IMR-90 (cell line): ENCODE measurements around the gene ABCG8. TPM values are rescaled to one million over a fixed set of nuclear protein-coding genes. Genes with fewer than 3 reads are reported as not detected.

Experiments used
- ATAC-seq: fragments of 200-7000 bp; cut with Tn5 transposase; 2 replicates; pipeline ENCODE4 v1.9.1; 2020; ENCODE audit warnings: low read depth, mild to moderate bottlenecking, moderate library complexity
- BruUV-seq: library from RNA; stranded (reverse); fragments of 400-500 nt; replicated peaks from 2 replicates; lab custom pipeline; 2021; lab: Mats Ljungman, UMichigan
- CTCF ChIA-PET: fragments of 300-600 bp; formaldehyde crosslinking; extraction: SDS; loops from one replicate; lab custom pipeline; 2021; ENCODE audit warnings: antibody characterized with exemption; lab: Yijun Ruan, JAX
- POLR2A ChIA-PET: fragments of 300-600 bp; sonication (Branson Sonifier 250); formaldehyde crosslinking; loops from one replicate; lab custom pipeline; 2022; ENCODE audit warnings: antibody characterized with exemption; ENCODE audit not compliant: unreplicated experiment; lab: Charles Lee
- DNase-seq: peaks from one replicate; pipeline ENCODE4 v3.0.0; 2013
- H2AFZ ChIP-seq: replicated peaks from 2 replicates; pipeline ENCODE3; 2013; ENCODE audit warnings: low read length, mild to moderate bottlenecking; ENCODE audit not compliant: poor library complexity
- H2AK5ac ChIP-seq: 2 replicates; pipeline ENCODE4 v1.6.1; 2013; ENCODE audit warnings: low read depth, low read length, inconsistent platforms
- H2AK9ac ChIP-seq: replicated peaks from 2 replicates; pipeline ENCODE3; 2013; ENCODE audit warnings: mild to moderate bottlenecking, low read depth, low read length, moderate library complexity; ENCODE audit not compliant: poor library complexity
- H2BK120ac ChIP-seq: 2 replicates; pipeline ENCODE4 v1.6.1; 2013; ENCODE audit warnings: low read depth, low read length, inconsistent platforms
- H2BK15ac ChIP-seq: 3 replicates; pipeline ENCODE4 v1.6.1; 2013; ENCODE audit warnings: low read depth, low read length, inconsistent platforms
- H2BK20ac ChIP-seq: 2 replicates; pipeline ENCODE4 v1.6.1; 2013; ENCODE audit warnings: low read depth, mild to moderate bottlenecking, inconsistent platforms, low read length, moderate library complexity
- H2BK5ac ChIP-seq: 2 replicates; pipeline ENCODE4 v1.6.1; 2013; ENCODE audit warnings: mild to moderate bottlenecking, low read depth, low read length, inconsistent platforms; ENCODE audit not compliant: poor library complexity, severe bottlenecking
- H3K14ac ChIP-seq: replicated peaks from 2 replicates; pipeline ENCODE4 v1.6.1; 2013; ENCODE audit warnings: low read depth, low read length, inconsistent platforms
- H3K18ac ChIP-seq: 2 replicates; pipeline ENCODE4 v1.6.1; 2013; ENCODE audit warnings: low read depth, low read length, control low read depth
- H3K23ac ChIP-seq: 2 replicates; pipeline ENCODE4 v1.6.1; 2013; ENCODE audit warnings: low read depth, low read length, inconsistent platforms
- H3K27ac ChIP-seq: 2 replicates; pipeline ENCODE4 v1.5.1; 2013; ENCODE audit warnings: mild to moderate bottlenecking, control low read depth, low read length; ENCODE audit not compliant: insufficient read depth
- H3K27me3 ChIP-seq: 2 replicates; pipeline ENCODE4 v1.6.1; 2013; ENCODE audit warnings: low read length; ENCODE audit not compliant: control insufficient read depth, insufficient read depth
- H3K36me3 ChIP-seq: 2 replicates; pipeline ENCODE4 v1.6.1; 2013; ENCODE audit warnings: low read length, mixed read lengths; ENCODE audit not compliant: control insufficient read depth, insufficient read depth
- H3K4ac ChIP-seq: 2 replicates; pipeline ENCODE4 v1.6.1; 2013; ENCODE audit warnings: low read depth, low read length, inconsistent platforms
- H3K4me1 ChIP-seq: 2 replicates; pipeline ENCODE4 v1.6.1; 2013; ENCODE audit warnings: low read length, mixed read lengths; ENCODE audit not compliant: control insufficient read depth, insufficient read depth
- H3K4me2 ChIP-seq: 2 replicates; pipeline ENCODE4 v1.6.1; 2013; ENCODE audit warnings: low read depth, mild to moderate bottlenecking, control low read depth, low read length, moderate library complexity
- H3K4me3 ChIP-seq: 2 replicates; pipeline ENCODE4 v1.5.1; 2013; ENCODE audit warnings: low read depth, mild to moderate bottlenecking, control low read depth, low read length, moderate library complexity; ENCODE audit not compliant: insufficient read depth
- H3K56ac ChIP-seq: 2 replicates; pipeline ENCODE4 v1.6.1; 2013; ENCODE audit warnings: low read length, inconsistent platforms; ENCODE audit not compliant: insufficient read depth; ENCODE audit errors: extremely low read depth
- H3K79me1 ChIP-seq, 2 experiments: 2 replicates each; pipeline ENCODE4 v1.6.1; 2013; ENCODE audit warnings: low read length in 2 of 2, inconsistent platforms in 1 of 2, low read depth in 1 of 2
- H3K9ac ChIP-seq: 2 replicates; pipeline ENCODE4 v1.6.1; 2013; ENCODE audit warnings: low read depth, low read length, control low read depth
- H3K9me1 ChIP-seq: 2 replicates; pipeline ENCODE4 v1.6.1; 2013; ENCODE audit warnings: low read length, inconsistent platforms; ENCODE audit not compliant: insufficient read depth
- H3K9me3 ChIP-seq: 2 replicates; pipeline ENCODE4 v1.6.1; 2013; ENCODE audit warnings: low read length; ENCODE audit not compliant: control insufficient read depth, insufficient read depth
- H4K20me1 ChIP-seq: 2 replicates; pipeline ENCODE4 v1.6.1; 2013; ENCODE audit warnings: low read length, inconsistent platforms; ENCODE audit not compliant: insufficient read depth
- H4K5ac ChIP-seq: 2 replicates; pipeline ENCODE4 v1.6.1; 2013; ENCODE audit warnings: mild to moderate bottlenecking, low read depth, low read length, control low read depth
- H4K8ac ChIP-seq, 2 experiments: 2 replicates each; pipeline ENCODE4 v1.6.1; 2013; ENCODE audit warnings: low read depth in 2 of 2, low read length in 2 of 2, control low read depth in 1 of 2, inconsistent platforms in 1 of 2
- H4K91ac ChIP-seq: 2 replicates; pipeline ENCODE4 v1.6.1; 2013; ENCODE audit warnings: low read depth, low read length, inconsistent platforms; ENCODE audit not compliant: insufficient read depth
- BHLHE40 ChIP-seq: fragments of 150-350 bp; IDR thresholded peaks from 2 replicates; pipeline ENCODE4 v1.6.1; 2016; ENCODE audit warnings: mild to moderate bottlenecking, low read depth, low read length
- CEBPB ChIP-seq: IDR thresholded peaks from 2 replicates; pipeline ENCODE4 v1.6.1; 2012; ENCODE audit warnings: low read depth, low read length, improper control_type of control experiment
- CHD1 ChIP-seq: IDR thresholded peaks from 2 replicates; pipeline ENCODE4 v1.6.1; 2012; ENCODE audit warnings: low read depth, low read length, improper control_type of control experiment
- CTCF ChIP-seq: conservative IDR thresholded peaks from 2 replicates; pipeline ENCODE4 v1.5.1; 2012; ENCODE audit warnings: mild to moderate bottlenecking, low read depth, low read length, improper control_type of control experiment
- ELK1 ChIP-seq: fragments of 150-350 bp; IDR thresholded peaks from 2 replicates; pipeline ENCODE4 v1.6.1; 2016; ENCODE audit warnings: low read depth, mild to moderate bottlenecking, low read length, moderate library complexity, borderline replicate concordance
- FOS ChIP-seq: fragments of 150-350 bp; IDR thresholded peaks from 2 replicates; pipeline ENCODE4 v1.6.1; 2016; ENCODE audit warnings: low read depth, low read length
- MAFK ChIP-seq: IDR thresholded peaks from 2 replicates; pipeline ENCODE4 v1.6.1; 2012; ENCODE audit warnings: low read depth, low read length, improper control_type of control experiment
- MAZ ChIP-seq: IDR thresholded peaks from 2 replicates; pipeline ENCODE4 v1.6.1; 2012; ENCODE audit warnings: low read depth, mild to moderate bottlenecking, low read length, improper control_type of control experiment, moderate library complexity, borderline replicate concordance
- MXI1 ChIP-seq: IDR thresholded peaks from 2 replicates; pipeline ENCODE4 v1.6.1; 2012; ENCODE audit warnings: low read depth, mild to moderate bottlenecking, low read length, moderate library complexity, borderline replicate concordance
- RAD21 ChIP-seq: IDR thresholded peaks from 2 replicates; pipeline ENCODE4 v1.6.1; 2012; ENCODE audit warnings: low read length, improper control_type of control experiment
- RFX5 ChIP-seq: IDR thresholded peaks from 2 replicates; pipeline ENCODE4 v1.8.0; 2012; ENCODE audit warnings: low read depth, mild to moderate bottlenecking, low read length, moderate library complexity
- SMC3 ChIP-seq: fragments of 150-350 bp; IDR thresholded peaks from 2 replicates; pipeline ENCODE4 v1.6.1; 2016; ENCODE audit warnings: low read depth, mild to moderate bottlenecking, antibody characterized with exemption, low read length, moderate library complexity
- USF2 ChIP-seq: fragments of 150-350 bp; IDR thresholded peaks from 2 replicates; pipeline ENCODE4 v1.6.1; 2017; ENCODE audit warnings: mild to moderate bottlenecking, antibody characterized with exemption, low read length, low read depth
- WGBS, 2 experiments: methylation state at CpG; one replicate each; pipeline versions ENCODE4 v1.1.5 to v1.1.7; 2013; ENCODE audit warnings: missing lambda C conversion rate in 2 of 2; ENCODE audit not compliant: insufficient read length in 1 of 2; ENCODE audit errors: extremely low coverage in 2 of 2; 5-methylcytosine and 5-hydroxymethylcytosine counted together
- dilution Hi-C: fragments of 300-500 bp; cut with HindIII; formaldehyde crosslinking; loops from one replicate; pipeline ENCODE4 v1.14.3; 2018; ENCODE audit warnings: low sequenced_read_pairs; ENCODE audit not compliant: unreplicated experiment
- in situ Hi-C: fragments of 300-500 bp; cut with MboI; formaldehyde crosslinking; loops from 3 replicates; pipeline ENCODE4 v1.14.3; 2019; ENCODE audit warnings: low sequenced_read_pairs, inconsistent platforms, mixed read lengths
- intact Hi-C: fragments of 100-400 bp; cut with micrococcal nuclease; formaldehyde crosslinking; loops from 2 replicates; pipeline ENCODE4 v1.10.0; 2022
- polyA plus RNA-seq, 3 experiments: library from polyadenylated mRNA; depleted of rRNA; stranded (reverse); fragments of >200 nt; gene quantifications; 2 replicates each; pipeline ENCODE4 v1.2.3, GENCODE V29; 2012; ENCODE audit warnings: low replicate concordance in 1 of 3
- total RNA-seq: library from RNA; depleted of rRNA; stranded (reverse); fragments of >200 nt; gene quantifications from 2 replicates; pipeline ENCODE4 v1.2.3, GENCODE V29; 2012

The ABCG8 gene
- total and polyA plus RNA-seq, 2 of the 4 experiments (the other 2 are of a cell fraction), result not detected

- Histone ChIP-seq H2AFZ (no peak overlapping the region), H2AK9ac (no peak overlapping the region), H3K9ac (no peak overlapping the region), H3K9me1 (no peaks in the 10 kb centered on the region; the same call in 1 of the 2 replicates), H2BK5ac (no peak overlapping the region), H4K91ac (no peak overlapping the region), H2BK15ac (no peak overlapping the region), H3K27me3 (no peaks in the 10 kb centered on the region), H4K8ac (no peak overlapping the region), H4K20me1 (no peaks in the 10 kb centered on the region), H3K27ac (no peak overlapping the region), H3K4me3 (no peak overlapping the region), H3K14ac (no peak overlapping the region), H3K18ac (no peak overlapping the region), H3K36me3 (peaks cover 8% of the 10 kb centered on the region), H3K4me2 (no peak overlapping the region), H3K4me1 (no peaks in the 10 kb centered on the region), H3K79me1 (peaks cover 0 to 9% of the 10 kb centered on the region in 2 experiments; a peak in 1 of 4 replicates), H2AK5ac (no peak overlapping the region), H3K4ac (no peak overlapping the region), H3K9me3 (no peaks in the 10 kb centered on the region), H3K23ac (no peak overlapping the region), H2BK120ac (no peak overlapping the region), H2BK20ac (no peak overlapping the region), H4K5ac (no peak overlapping the region), H3K56ac (no peak overlapping the region)
- ATAC-seq (no peak), DNase-seq (no peak)
- intact Hi-C loops, result no loop called here
- BruUV-seq, result no TSS peak
- POLR2A ChIA-PET, result no interaction called here
- CTCF ChIA-PET, result no interaction called here
- dilution Hi-C loops, result no loop called here
- in situ Hi-C loops, result no loop called here
- no CpG with 5 or more reads among the region's 3 CpGs for WGBS, 2 experiments
- no peak for TF ChIP-seq MXI1
- no peak for TF ChIP-seq RAD21
- no peak for TF ChIP-seq BHLHE40
- no peak for TF ChIP-seq CHD1
- TF ChIP-seq CTCF, result no peak
- no peak for TF ChIP-seq SMC3
- TF ChIP-seq MAZ, result no peak
- no peak for TF ChIP-seq USF2
- TF ChIP-seq ELK1, result no peak
- no peak for TF ChIP-seq CEBPB
- TF ChIP-seq FOS, result no peak
- no peak for TF ChIP-seq MAFK
- TF ChIP-seq RFX5, result no peak
Measured at GRCh38 chr2:43931293-43931692, 92.5 kb downstream of the ABCG8 start.
